Lower lobe of right lung (tissue), 2 donors: ENCODE measurements around the gene AGER. TPM values are rescaled to one million over a fixed set of nuclear protein-coding genes. Genes with fewer than 3 reads are reported as not detected.

Experiments used
- ATAC-seq, 2 donors: fragments of 200-7000 bp; cut with Tn5 transposase; one replicate each; pipeline ENCODE4 v1.9.1; 2020 to 2022; ENCODE audit warnings: mild to moderate bottlenecking in 2 of 2, moderate library complexity in 2 of 2
- DNase-seq: peaks from one replicate; pipeline ENCODE4 v3.0.0-alpha.2; 2020
- H3K27ac ChIP-seq: fragments of 200-600 bp; one replicate; pipeline ENCODE4 v1.8.0; 2022
- H3K27me3 ChIP-seq: fragments of 200-600 bp; one replicate; pipeline ENCODE4 v1.8.0; 2022; ENCODE audit warnings: low read depth
- H3K36me3 ChIP-seq: fragments of 200-600 bp; one replicate; pipeline ENCODE4 v1.8.0; 2022; ENCODE audit warnings: mild to moderate bottlenecking
- H3K4me1 ChIP-seq: fragments of 200-600 bp; one replicate; pipeline ENCODE4 v1.8.0; 2022
- H3K4me3 ChIP-seq: fragments of 200-600 bp; one replicate; pipeline ENCODE4 v1.8.0; 2022; ENCODE audit warnings: mild to moderate bottlenecking
- H3K9me3 ChIP-seq: fragments of 200-600 bp; one replicate; pipeline ENCODE4 v1.8.0; 2022
- intact Hi-C: fragments of 100-400 bp; cut with DNase I; formaldehyde crosslinking; loops from one replicate; pipeline ENCODE4 v1.11.0; 2022
- microRNA-seq: library from miRNA; unstranded; fragments of <30 nt; microRNA quantifications from one replicate; pipeline ENCODE4 v1.2.0, GENCODE V29; 2020; ENCODE audit warnings: borderline number of aligned reads
- total RNA-seq: library from RNA; stranded (reverse); fragmentation: NEBNext Ultra II Directional; extraction: Animal tissue kit (Norgen Biotek cat#: 25700); gene quantifications from one replicate; pipeline ENCODE4 v1.2.1, GENCODE V29; 2021
- TF ChIP-seq, protein P1 (sequence below): fragments of 200-600 bp; IDR thresholded peaks from one replicate; pipeline ENCODE4 v1.8.0; 2022; ENCODE audit warnings: antibody characterized with exemption, mild to moderate bottlenecking
- donor health status: DM: no; HTN: yes; CAD: no; lungs with severe emphysema.

The AGER gene
- total RNA-seq, 1 donor from 2014 or later, result 882 TPM

GRCh38 chr6:32131439-32131948 lies 52.6 kb downstream of the AGER start:
- Histone ChIP-seq H3K36me3 (peaks cover 6% of the 10 kb centered on the region), H3K9me3 (no peaks in the 10 kb centered on the region), H3K27ac (no peak overlapping the region), H3K27me3 (no peaks in the 10 kb centered on the region), H3K4me1 (peaks cover 25% of the 10 kb centered on the region), H3K4me3 (no peak overlapping the region)
- ATAC-seq (no peak), DNase-seq (no peak)
- TF ChIP-seq, protein P1, sequence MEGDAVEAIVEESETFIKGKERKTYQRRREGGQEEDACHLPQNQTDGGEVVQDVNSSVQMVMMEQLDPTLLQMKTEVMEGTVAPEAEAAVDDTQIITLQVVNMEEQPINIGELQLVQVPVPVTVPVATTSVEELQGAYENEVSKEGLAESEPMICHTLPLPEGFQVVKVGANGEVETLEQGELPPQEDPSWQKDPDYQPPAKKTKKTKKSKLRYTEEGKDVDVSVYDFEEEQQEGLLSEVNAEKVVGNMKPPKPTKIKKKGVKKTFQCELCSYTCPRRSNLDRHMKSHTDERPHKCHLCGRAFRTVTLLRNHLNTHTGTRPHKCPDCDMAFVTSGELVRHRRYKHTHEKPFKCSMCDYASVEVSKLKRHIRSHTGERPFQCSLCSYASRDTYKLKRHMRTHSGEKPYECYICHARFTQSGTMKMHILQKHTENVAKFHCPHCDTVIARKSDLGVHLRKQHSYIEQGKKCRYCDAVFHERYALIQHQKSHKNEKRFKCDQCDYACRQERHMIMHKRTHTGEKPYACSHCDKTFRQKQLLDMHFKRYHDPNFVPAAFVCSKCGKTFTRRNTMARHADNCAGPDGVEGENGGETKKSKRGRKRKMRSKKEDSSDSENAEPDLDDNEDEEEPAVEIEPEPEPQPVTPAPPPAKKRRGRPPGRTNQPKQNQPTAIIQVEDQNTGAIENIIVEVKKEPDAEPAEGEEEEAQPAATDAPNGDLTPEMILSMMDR, result no peak
- intact Hi-C loops, result no loop called here

Small RNA genes lying within 50 kb of the gene (microRNA-seq; reads per million reads assigned to microRNA genes)
- gene MIR6721 (not detected), gene MIR6833 (not detected)

Other genes with a start within 250 kb of the AGER start
- gene CFB, start 238.2 kb downstream of the AGER start, total RNA-seq, result 85.6 TPM
- gene NELFE, start 225.3 kb downstream of the AGER start, total RNA-seq, result 47.0 TPM
- gene SKIC2, start 225.1 kb downstream of the AGER start, total RNA-seq, result 64.2 TPM
- gene DXO, start 212.1 kb downstream of the AGER start, total RNA-seq, result 16.5 TPM
- 175 TPM for gene C4A, start 202.2 kb downstream of the AGER start, total RNA-seq
- gene C4B, start 169.5 kb downstream of the AGER start, total RNA-seq, result 162 TPM
- gene CYP21A2, start 145.8 kb downstream of the AGER start, total RNA-seq, result 1.1 TPM
- gene TNXB, start 74.9 kb downstream of the AGER start, total RNA-seq, result 120 TPM
- gene ATF6B, start 56.0 kb downstream of the AGER start, total RNA-seq, result 83.7 TPM
- gene FKBPL, start 54.0 kb downstream of the AGER start, total RNA-seq, result 5.8 TPM
- gene PRRT1, start 32.3 kb downstream of the AGER start, total RNA-seq, result 1.2 TPM
- 13.7 TPM for gene PPT2, start 30.1 kb downstream of the AGER start, total RNA-seq
- gene EGFL8, start 19.7 kb downstream of the AGER start, total RNA-seq, result 13.4 TPM
- gene AGPAT1, start 8.2 kb downstream of the AGER start, total RNA-seq, result 51.2 TPM
- gene RNF5, start 5.8 kb downstream of the AGER start, total RNA-seq, result 44.9 TPM
- gene PBX2, start 5.9 kb upstream of the AGER start, total RNA-seq, result 89.2 TPM
- gene GPSM3, start 8.4 kb upstream of the AGER start, total RNA-seq, result 76.2 TPM
- 63.6 TPM for gene NOTCH4, start 39.8 kb upstream of the AGER start, total RNA-seq
- gene TSBP1, start 187.7 kb upstream of the AGER start, total RNA-seq, result not detected
- gene BTNL2, start 222.9 kb upstream of the AGER start, total RNA-seq, result not detected